ENCODE results near the gene NFKBIE.
A peak's percentile ranks its signal among the peaks of the same experiment; 100 is the strongest.

NFKBIE gene

DNA sequence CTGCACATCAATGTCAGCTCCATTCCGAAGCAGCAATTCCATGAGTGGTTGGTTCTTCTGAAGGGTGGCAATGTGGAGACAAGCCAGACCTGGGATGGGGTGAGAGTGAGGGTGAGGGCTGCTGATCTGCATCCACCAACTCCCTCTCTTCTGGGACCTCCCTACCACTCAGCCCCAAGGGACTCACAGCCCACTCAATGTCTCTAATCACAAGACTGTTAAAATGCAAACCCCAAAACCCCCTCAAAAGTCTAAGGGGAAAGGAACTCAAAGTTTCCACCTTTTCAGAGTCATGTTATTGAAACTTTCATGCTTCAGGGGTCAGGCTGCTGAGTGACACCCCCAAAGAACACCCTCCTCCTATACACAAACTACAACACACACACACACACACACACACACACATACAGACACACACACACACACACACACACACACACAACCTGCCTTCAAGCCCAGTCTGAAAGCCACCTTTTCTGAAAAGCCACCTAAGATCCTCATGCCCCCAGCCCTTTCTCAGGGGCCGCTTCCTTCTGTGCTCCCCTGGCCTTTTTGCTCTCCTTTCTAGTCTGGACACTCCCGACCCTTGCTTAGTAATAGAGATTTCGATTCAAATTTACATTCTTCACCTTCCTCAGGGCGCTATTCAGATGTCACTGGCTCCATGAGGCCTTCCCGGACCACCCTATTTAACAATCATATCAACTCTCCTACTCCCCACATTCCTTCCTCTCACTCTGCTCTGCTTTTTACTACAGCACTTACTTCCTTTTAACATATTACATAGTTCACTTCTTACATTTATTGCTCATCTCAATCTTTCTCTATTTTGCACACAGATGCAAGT lies 4.7 kb downstream of the NFKBIE start:
- ChIA-PET CTCF (interaction anchor here (1.1 to 2.2 kb wide), 2 partner anchors 9 to 19 kb away, joined by 3 to 10 read pairs; no protein-coding TSS in a partner anchor), POLR2A (no interaction called here)
- 96% methylated on average over 5 of the region's 6 CpGs for WGBS (ENCODE audit: insufficient coverage)
- H3K4me3 ChIP-seq (ENCODE audit: control insufficient read depth in 1 of 7, extremely low read depth in 1 of 7, insufficient read depth in 4 of 7, low read depth in 2 of 7, low read length in 6 of 7), result no peak overlapping the region
- peaks cover 9 to 55% (median 47%) of the 10 kb centered on the region in 4 experiments for H3K4me1 ChIP-seq (ENCODE audit: control extremely low read depth in 1 of 4, control insufficient read depth in 4 of 4, insufficient read depth in 4 of 4, low read length in 3 of 4)
- no peaks in the 10 kb centered on the region for H3K27me3 ChIP-seq (replicated peaks in 2 of 5; ENCODE audit: control insufficient read depth in 4 of 5, insufficient read depth in 5 of 5, low read length in 4 of 5)
- no peaks in the 10 kb centered on the region for H3K9me3 ChIP-seq (ENCODE audit: control extremely low read depth in 1 of 5, control insufficient read depth in 4 of 5, insufficient read depth in 2 of 5, low read depth in 1 of 5, low read length in 4 of 5)
- no peak for DNase-seq
- peak overlapping the region in 1 of 2 experiments; percentile 3 for H3K27ac ChIP-seq (ENCODE audit: insufficient read depth in 1 of 2, low read depth in 1 of 2, low read length in 2 of 2, poor library complexity in 1 of 2, severe bottlenecking in 2 of 2)
- H3K36me3 ChIP-seq (ENCODE audit: control insufficient read depth in 4 of 4, insufficient read depth in 4 of 4, low read length in 3 of 4), result peaks cover 8 to 55% (median 34%) of the 10 kb centered on the region in 4 experiments

DNA sequence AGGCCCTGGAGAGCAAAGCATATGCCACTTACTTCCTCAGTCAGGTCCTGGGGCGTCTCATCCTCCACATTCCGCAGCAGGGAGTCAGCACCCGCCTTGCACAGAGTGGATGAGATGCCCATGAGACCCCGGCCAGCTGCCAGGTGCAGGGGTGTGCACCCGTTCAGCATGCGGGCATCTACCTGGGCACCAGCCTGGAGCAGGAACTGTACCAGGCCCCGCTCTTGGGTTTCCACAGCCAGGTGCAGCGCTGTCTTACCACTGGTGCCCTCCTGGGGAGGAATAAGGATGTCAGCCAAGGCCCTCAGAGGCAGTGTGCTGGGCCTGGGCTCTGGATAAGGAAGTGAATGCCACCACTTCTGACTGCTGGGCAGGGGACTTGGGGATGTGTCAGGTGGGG lies 5.3 kb downstream of the NFKBIE start:
- Histone ChIP-seq H3K4me3 (ENCODE audit: control insufficient read depth in 1 of 7, extremely low read depth in 1 of 7, insufficient read depth in 4 of 7, low read depth in 2 of 7, low read length in 6 of 7) (no peak overlapping the region), H3K4me1 (ENCODE audit: control extremely low read depth in 1 of 4, control insufficient read depth in 4 of 4, insufficient read depth in 4 of 4, low read length in 3 of 4) (peaks cover 10 to 60% (median 53%) of the 10 kb centered on the region in 4 experiments), H3K27ac (ENCODE audit: insufficient read depth in 1 of 2, low read depth in 1 of 2, low read length in 2 of 2, poor library complexity in 1 of 2, severe bottlenecking in 2 of 2) (peak overlapping the region in 1 of 2 experiments; percentile 3)

DNA sequence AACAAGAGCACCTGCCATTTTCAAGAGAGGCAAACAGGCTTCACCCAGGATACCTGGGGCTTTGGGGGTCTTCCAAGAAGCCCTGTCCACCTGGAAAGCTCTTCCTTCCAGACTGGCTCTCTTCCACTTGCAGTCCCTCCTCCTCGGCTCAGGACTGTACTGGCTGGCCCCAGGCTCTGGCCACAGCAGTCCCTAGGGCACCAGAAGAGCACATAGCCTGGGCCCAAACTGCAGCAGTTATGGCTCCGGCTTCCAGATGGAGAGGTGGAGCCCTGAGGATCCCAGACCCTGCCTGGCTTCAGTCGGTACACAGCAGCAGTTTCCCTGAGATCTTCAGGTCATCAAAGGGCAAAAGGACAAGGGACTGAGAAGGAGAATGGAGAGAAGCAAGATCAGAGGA lies 6.4 kb downstream of the NFKBIE start:
- CTCF ChIA-PET, result interaction anchor here (2.9 kb wide), 1 partner anchor 11 kb away, joined by 15 read pairs; the partner anchor contains the start of gene HSP90AB1
- Histone ChIP-seq H3K27me3 (replicated peaks in 2 of 5; ENCODE audit: control insufficient read depth in 4 of 5, insufficient read depth in 5 of 5, low read length in 4 of 5) (no peaks in the 10 kb centered on the region), H3K4me3 (ENCODE audit: control insufficient read depth in 1 of 7, extremely low read depth in 1 of 7, insufficient read depth in 4 of 7, low read depth in 2 of 7, low read length in 6 of 7) (no peak overlapping the region), H3K36me3 (ENCODE audit: control insufficient read depth in 4 of 4, insufficient read depth in 4 of 4, low read length in 3 of 4) (peaks cover 10 to 70% (median 46%) of the 10 kb centered on the region in 4 experiments), H3K9me3 (ENCODE audit: control extremely low read depth in 1 of 5, control insufficient read depth in 4 of 5, insufficient read depth in 2 of 5, low read depth in 1 of 5, low read length in 4 of 5) (no peaks in the 10 kb centered on the region), H3K4me1 (ENCODE audit: control extremely low read depth in 1 of 4, control insufficient read depth in 4 of 4, insufficient read depth in 4 of 4, low read length in 3 of 4) (peaks cover 9 to 59% (median 46%) of the 10 kb centered on the region in 4 experiments), H3K27ac (ENCODE audit: insufficient read depth in 1 of 2, low read depth in 1 of 2, low read length in 2 of 2, poor library complexity in 1 of 2, severe bottlenecking in 2 of 2) (no peak overlapping the region)
- WGBS (ENCODE audit: insufficient coverage), result 96% methylated on average over 3 of the region's 3 CpGs
- POLR2A ChIA-PET, result interaction anchor here (0.9 kb wide), 1 partner anchor 12 kb away, joined by 4 read pairs; the partner anchor contains the start of gene HSP90AB1
- DNase-seq, result no peak

More for the DNA sequence above, 5.3 kb downstream of the NFKBIE start:
- no peak for DNase-seq
- POLR2A ChIA-PET, result no interaction called here
- 96% methylated on average over 8 of the region's 8 CpGs for WGBS (ENCODE audit: insufficient coverage)
- no peaks in the 10 kb centered on the region for H3K9me3 ChIP-seq (ENCODE audit: control extremely low read depth in 1 of 5, control insufficient read depth in 4 of 5, insufficient read depth in 2 of 5, low read depth in 1 of 5, low read length in 4 of 5)
- CTCF ChIA-PET, result interaction anchor here (1.1 kb wide), 1 partner anchor 18 kb away, joined by 3 read pairs; no protein-coding TSS in a partner anchor
- peaks cover 8 to 59% (median 36%) of the 10 kb centered on the region in 4 experiments for H3K36me3 ChIP-seq (ENCODE audit: control insufficient read depth in 4 of 4, insufficient read depth in 4 of 4, low read length in 3 of 4)
- H3K27me3 ChIP-seq (replicated peaks in 2 of 5; ENCODE audit: control insufficient read depth in 4 of 5, insufficient read depth in 5 of 5, low read length in 4 of 5), result no peaks in the 10 kb centered on the region

DNA sequence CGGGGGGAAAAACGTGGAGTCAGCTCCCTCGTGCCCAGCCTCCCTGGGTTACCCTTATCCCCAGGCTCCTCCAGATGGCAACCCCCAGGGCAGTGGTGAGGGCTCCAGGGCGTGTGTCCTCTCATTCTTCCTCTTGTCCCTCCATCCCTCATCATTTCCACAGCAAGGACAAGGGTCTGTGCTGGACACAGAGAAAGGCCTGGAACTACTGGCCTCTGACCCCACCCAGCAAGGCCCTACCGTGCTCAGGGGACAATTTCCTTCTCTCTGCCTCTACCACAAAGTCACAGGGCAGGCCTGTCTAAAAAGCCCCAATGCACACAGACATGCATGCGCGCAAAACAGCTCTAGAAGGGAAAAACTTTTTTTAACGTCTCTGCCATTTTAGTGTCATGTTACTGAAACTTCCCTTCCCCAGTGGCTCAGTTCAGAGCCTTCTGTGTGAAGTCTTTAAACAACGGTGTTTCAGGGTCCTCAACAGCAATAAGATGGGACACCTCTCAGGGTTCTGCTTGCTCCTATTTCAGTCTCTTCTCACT lies 7.0 kb downstream of the NFKBIE start:
- H3K27me3 ChIP-seq (replicated peaks in 2 of 5; ENCODE audit: control insufficient read depth in 4 of 5, insufficient read depth in 5 of 5, low read length in 4 of 5), result no peaks in the 10 kb centered on the region
- H3K27ac ChIP-seq (ENCODE audit: insufficient read depth in 1 of 2, low read depth in 1 of 2, low read length in 2 of 2, poor library complexity in 1 of 2, severe bottlenecking in 2 of 2), result peak overlapping the region in 1 of 2 experiments; percentile 44
- CTCF ChIA-PET, result interaction anchor here (2.9 kb wide), 1 partner anchor 10 kb away, joined by 15 read pairs; the partner anchor contains the start of gene HSP90AB1
- no peak overlapping the region for H3K4me3 ChIP-seq (ENCODE audit: control insufficient read depth in 1 of 7, extremely low read depth in 1 of 7, insufficient read depth in 4 of 7, low read depth in 2 of 7, low read length in 6 of 7)
- H3K9me3 ChIP-seq (ENCODE audit: control extremely low read depth in 1 of 5, control insufficient read depth in 4 of 5, insufficient read depth in 2 of 5, low read depth in 1 of 5, low read length in 4 of 5), result no peaks in the 10 kb centered on the region
- 94% methylated on average over 7 of the region's 9 CpGs for WGBS (ENCODE audit: insufficient coverage)
- peaks cover 4 to 54% (median 41%) of the 10 kb centered on the region in 4 experiments for H3K4me1 ChIP-seq (ENCODE audit: control extremely low read depth in 1 of 4, control insufficient read depth in 4 of 4, insufficient read depth in 4 of 4, low read length in 3 of 4)
- DNase-seq, result no peak
- POLR2A ChIA-PET, result interaction anchor here (0.9 kb wide), 1 partner anchor 11 kb away, joined by 4 read pairs; the partner anchor contains the start of gene HSP90AB1
- peaks cover 13 to 74% (median 48%) of the 10 kb centered on the region in 4 experiments for H3K36me3 ChIP-seq (ENCODE audit: control insufficient read depth in 4 of 4, insufficient read depth in 4 of 4, low read length in 3 of 4)

DNA sequence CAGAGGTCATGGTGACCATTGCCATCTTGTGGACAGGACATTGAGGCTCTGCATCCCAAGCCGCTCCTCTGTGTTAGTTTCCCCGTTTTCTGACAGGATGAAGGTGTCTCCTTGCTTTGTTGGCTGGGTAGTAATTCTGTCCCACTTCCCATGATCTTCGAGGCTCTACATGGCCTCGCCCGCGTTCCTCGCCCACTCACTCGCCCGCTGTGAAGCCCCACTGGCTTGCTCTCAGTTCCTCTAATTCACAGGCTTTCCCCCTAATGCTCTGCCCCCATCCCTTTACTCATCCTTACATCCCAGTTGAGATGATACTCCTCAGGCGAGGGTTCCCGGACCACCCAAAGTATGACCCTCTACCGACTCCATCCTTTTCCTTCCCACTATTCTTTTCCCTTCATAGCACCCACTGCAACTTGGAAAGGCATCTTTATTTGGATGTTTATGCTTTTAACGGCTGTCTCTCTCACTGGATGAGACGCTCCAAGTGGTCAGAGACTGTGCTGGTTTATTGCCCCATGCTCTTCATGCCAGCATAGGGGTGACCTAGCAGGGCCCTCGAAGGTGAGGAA lies 7.5 kb downstream of the NFKBIE start:
- 52% methylated on average over 15 of the region's 15 CpGs for WGBS (ENCODE audit: insufficient coverage)
- Histone ChIP-seq H3K36me3 (ENCODE audit: control insufficient read depth in 4 of 4, insufficient read depth in 4 of 4, low read length in 3 of 4) (peaks cover 15 to 76% (median 54%) of the 10 kb centered on the region in 4 experiments), H3K27ac (ENCODE audit: insufficient read depth in 1 of 2, low read depth in 1 of 2, low read length in 2 of 2, poor library complexity in 1 of 2, severe bottlenecking in 2 of 2) (peak overlapping the region; percentile 44 to 46), H3K27me3 (replicated peaks in 2 of 5; ENCODE audit: control insufficient read depth in 4 of 5, insufficient read depth in 5 of 5, low read length in 4 of 5) (no peaks in the 10 kb centered on the region), H3K9me3 (ENCODE audit: control extremely low read depth in 1 of 5, control insufficient read depth in 4 of 5, insufficient read depth in 2 of 5, low read depth in 1 of 5, low read length in 4 of 5) (no peaks in the 10 kb centered on the region), H3K4me3 (ENCODE audit: control insufficient read depth in 1 of 7, extremely low read depth in 1 of 7, insufficient read depth in 4 of 7, low read depth in 2 of 7, low read length in 6 of 7) (peak overlapping the region; percentile 6 to 89 (median 65)), H3K4me1 (ENCODE audit: control extremely low read depth in 1 of 4, control insufficient read depth in 4 of 4, insufficient read depth in 4 of 4, low read length in 3 of 4) (peaks cover 4 to 48% (median 36%) of the 10 kb centered on the region in 4 experiments)
- ChIA-PET CTCF (interaction anchor here (1.2 to 5.0 kb wide), 5 partner anchors 10 to 82 kb away, joined by 3 to 17 read pairs (median 5); partner anchors contain the start of gene HSP90AB1), POLR2A (interaction anchor here (0.9 to 4.5 kb wide), 2 partner anchors 11 kb away, joined by 4 to 42 read pairs; partner anchors contain the start of gene HSP90AB1)
- no peak for DNase-seq

DNA sequence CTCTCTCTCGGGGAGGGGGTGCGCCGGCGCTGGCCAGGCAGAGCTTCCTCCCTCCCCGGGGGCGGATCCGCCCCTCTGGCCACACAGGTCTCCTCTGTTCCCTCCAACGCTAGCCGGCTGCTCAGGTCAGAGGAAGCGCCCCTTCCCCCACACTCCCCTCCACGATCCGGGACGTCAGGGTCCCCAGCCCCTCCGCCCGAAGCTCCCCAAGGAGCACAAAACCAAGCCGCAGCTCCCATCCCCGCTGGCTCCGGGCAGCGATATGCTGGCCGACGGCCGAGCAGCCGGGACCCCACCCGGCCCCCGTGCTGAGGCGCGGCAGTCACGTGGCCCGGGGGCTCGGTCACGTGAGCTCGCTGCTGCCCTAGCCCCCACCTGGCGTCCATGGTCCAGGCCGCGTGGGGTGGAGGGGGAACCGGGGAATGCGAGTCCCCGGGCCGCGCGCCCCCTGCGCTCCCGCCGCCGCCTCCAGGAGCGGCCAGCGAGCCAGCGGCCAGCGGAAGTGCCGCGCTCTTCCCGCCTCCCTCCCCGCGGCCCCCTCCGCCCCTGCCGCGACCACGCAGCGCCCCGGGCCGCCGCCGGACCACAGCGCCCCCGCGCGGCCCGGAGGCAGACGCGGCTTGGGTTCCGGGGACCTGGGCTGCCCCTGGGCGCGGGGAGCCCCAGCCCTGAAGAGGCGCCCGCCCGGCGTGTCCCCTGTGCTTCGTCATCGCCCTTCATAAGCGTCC lies 8.2 kb downstream of the NFKBIE start, which contains the start of gene SLC35B2:
TSS of gene SLC35B2 (minus strand) at position 504 of the 728 bp plus-strand sequence. CDS start at position 386, 118 bp downstream.
- DNase-seq, result peak; percentile 50 to 77 (median 69)

More for the DNA sequence above, 8.2 kb downstream of the NFKBIE start, which contains the start of gene SLC35B2:
- H3K36me3 ChIP-seq (ENCODE audit: control insufficient read depth in 4 of 4, insufficient read depth in 4 of 4, low read length in 3 of 4), result peaks cover 17 to 74% (median 56%) of the 10 kb centered on the region in 4 experiments
- ChIA-PET POLR2A (interaction anchor here (0.7 to 4.5 kb wide), 4 partner anchors 11 to 80 kb away, joined by 3 to 42 read pairs (median 4); partner anchors contain the start of gene HSP90AB1), CTCF (interaction anchor here (0.6 to 5.0 kb wide), 21 partner anchors 7 to 742 kb away, joined by 3 to 35 read pairs (median 4); partner anchors contain the start of genes AARS2 and HSP90AB1)
- no peaks in the 10 kb centered on the region for H3K9me3 ChIP-seq (ENCODE audit: control extremely low read depth in 1 of 5, control insufficient read depth in 4 of 5, insufficient read depth in 2 of 5, low read depth in 1 of 5, low read length in 4 of 5)
- H3K27me3 ChIP-seq (replicated peaks in 2 of 5; ENCODE audit: control insufficient read depth in 4 of 5, insufficient read depth in 5 of 5, low read length in 4 of 5), result no peaks in the 10 kb centered on the region
- peak within 1 kb of the TSS; percentile 46 to 73 for H3K27ac ChIP-seq (ENCODE audit: insufficient read depth in 1 of 2, low read depth in 1 of 2, low read length in 2 of 2, poor library complexity in 1 of 2, severe bottlenecking in 2 of 2)
- peak within 1 kb of the TSS; percentile 63 to 89 (median 83) for H3K4me3 ChIP-seq (ENCODE audit: control insufficient read depth in 1 of 7, extremely low read depth in 1 of 7, insufficient read depth in 4 of 7, low read depth in 2 of 7, low read length in 6 of 7)
- H3K4me1 ChIP-seq (ENCODE audit: control extremely low read depth in 1 of 4, control insufficient read depth in 4 of 4, insufficient read depth in 4 of 4, low read length in 3 of 4), result peaks cover 4 to 42% (median 29%) of the 10 kb centered on the region in 4 experiments
- under 1% methylated on average over 76 of the region's 80 CpGs for WGBS (ENCODE audit: insufficient coverage)

Data from common myeloid progenitor, CD34-positive (primary cell).